GM12865 (cell line): Measurements from ENCODE around the gene DEFB132.

ENCODE experiments used
- DNase-seq: peaks from one replicate; pipeline ENCODE4 v3.0.0; 2010; ENCODE audit warnings: low read depth
- H3K4me3 ChIP-seq: 2 replicates; pipeline ENCODE4 v1.5.1; 2011; ENCODE audit warnings: mild to moderate bottlenecking, low read depth, low read length, control low read depth
- CTCF ChIP-seq: IDR thresholded peaks from 2 replicates; pipeline ENCODE4 v1.5.1; 2011; ENCODE audit warnings: low read length, control low read depth, low read depth, inconsistent platforms; ENCODE audit not compliant: insufficient read depth; ENCODE audit errors: missing control alignments

Gene DEFB132

DNA sequence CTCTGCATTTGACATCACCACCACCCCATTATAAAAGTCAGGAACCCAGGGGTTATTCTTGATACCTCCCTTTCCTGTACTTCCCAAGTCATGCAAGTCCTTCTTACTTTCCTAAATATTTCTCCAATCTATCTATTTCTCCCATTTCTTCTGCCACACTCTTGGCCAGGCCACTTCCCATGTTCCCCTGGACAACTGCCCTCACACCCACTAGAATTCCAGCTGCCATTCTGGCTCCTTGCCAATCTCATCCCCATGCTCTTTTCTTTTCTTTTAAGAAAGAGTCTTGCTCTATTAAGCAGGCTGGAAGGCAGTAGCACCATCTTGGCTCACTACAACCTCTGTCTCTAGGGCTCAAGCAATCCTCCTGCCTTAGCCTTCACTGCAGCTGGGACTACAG lies 15.2 kb downstream of the DEFB132 start:
- TF ChIP-seq CTCF, result no peak
- H3K4me3 ChIP-seq, result no peak overlapping the region
- no peak for DNase-seq

DNA sequence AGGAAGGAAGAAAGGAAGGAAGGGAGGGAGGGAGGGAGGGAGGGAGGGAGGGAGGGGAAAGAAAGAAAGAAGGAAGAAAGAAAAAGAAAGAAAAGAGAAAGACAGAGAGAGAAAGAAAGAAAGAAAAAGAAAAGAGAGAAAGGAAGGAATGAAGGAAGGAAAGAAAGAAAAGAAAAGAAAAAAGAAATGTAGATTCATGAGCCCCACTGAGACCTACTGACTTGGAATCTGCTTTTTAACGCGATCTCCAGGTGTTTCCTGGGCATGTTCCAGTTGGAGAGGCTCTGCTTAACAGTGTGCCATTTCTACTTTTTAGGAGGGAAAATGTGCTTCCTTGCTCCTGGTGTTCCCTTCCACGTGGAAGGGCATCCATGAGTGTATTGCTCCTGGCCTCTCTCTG lies 16.4 kb downstream of the DEFB132 start:
- no peak for TF ChIP-seq CTCF
- no peak overlapping the region for H3K4me3 ChIP-seq
- DNase-seq, result no peak

GRCh38 chr20:275791-276190 lies 18.3 kb downstream of the DEFB132 start:
- H3K4me3 ChIP-seq, result no peak overlapping the region
- no peak for DNase-seq
- no peak for TF ChIP-seq CTCF

GRCh38 chr20:276620-277495 lies 19.3 kb downstream of the DEFB132 start:
- no peak for DNase-seq
- TF ChIP-seq CTCF, result no peak
- H3K4me3 ChIP-seq, result no peak overlapping the region

GRCh38 chr20:277496-277781 lies 19.9 kb downstream of the DEFB132 start:
- no peak overlapping the region for H3K4me3 ChIP-seq
- no peak for TF ChIP-seq CTCF

DNA sequence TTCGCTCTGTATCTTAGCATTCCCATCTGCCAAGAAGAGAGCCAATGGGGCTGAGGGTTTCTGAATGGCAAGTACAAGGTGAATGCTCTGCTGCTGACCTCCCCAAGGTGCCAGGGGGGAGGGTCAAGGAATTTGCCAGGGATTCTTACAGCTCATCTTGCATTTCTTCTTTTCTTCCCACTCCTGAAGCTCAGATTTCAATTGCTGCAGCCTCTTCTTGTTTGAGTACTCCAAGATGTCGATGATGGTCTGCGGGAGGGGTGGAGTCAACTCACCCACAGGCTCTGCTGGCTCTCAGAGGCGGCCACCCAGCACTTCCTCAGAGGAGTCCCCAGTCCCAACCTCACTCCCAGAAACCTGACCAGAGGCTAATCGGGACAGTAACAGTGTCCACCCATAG lies 20.7 kb downstream of the DEFB132 start:
- no peak for DNase-seq
- no peak overlapping the region for H3K4me3 ChIP-seq
- no peak for TF ChIP-seq CTCF

More at GRCh38 chr20:277496-277781, 19.9 kb downstream of the DEFB132 start:
- no peak for DNase-seq
